GM18511 (cell line): Measurements from ENCODE around the gene MRPL49.

Experiments used
- ATAC-seq: cut with Tn5 transposase; IDR thresholded peaks from one replicate; pipeline ENCODE4 v1.9.1; 2021; ENCODE audit warnings: mild to moderate bottlenecking, moderate library complexity; ENCODE audit not compliant: unreplicated experiment

Gene MRPL49

GRCh38 chr11:65121865-65122696 lies at the start of gene MRPL49, which contains the start of gene FAU:
Gene MRPL49, plus strand, starts transcription at chr11:65122321. Its CDS starts 26 bp downstream, at chr11:65122347.
Gene FAU, minus strand, starts transcription at chr11:65122134. Its CDS starts 321 bp downstream, at chr11:65121813.
- ATAC-seq, result peak; percentile 70

- no peak for ATAC-seq
Measured at GRCh38 chr11:65072631-65072966, 49.5 kb upstream of the MRPL49 start.

GRCh38 chr11:65077451-65077850 lies 44.7 kb upstream of the MRPL49 start:
- ATAC-seq, result no peak

GRCh38 chr11:65078151-65078550 lies 44.0 kb upstream of the MRPL49 start:
- ATAC-seq, result no peak

GRCh38 chr11:65078786-65079342 lies 43.3 kb upstream of the MRPL49 start:
- ATAC-seq, result no peak

- peak; percentile 14 for ATAC-seq
Measured at GRCh38 chr11:65083134-65083833, 38.8 kb upstream of the MRPL49 start.

GRCh38 chr11:65083834-65084597 lies 38.1 kb upstream of the MRPL49 start, which contains the start of the genes CDCA5 and ZFPL1:
Gene CDCA5, minus strand, starts transcription at chr11:65084040. Its CDS starts 62 bp downstream, at chr11:65083978.
Gene ZFPL1, plus strand, starts transcription at chr11:65084222. Its CDS starts 477 bp downstream, at chr11:65084699.
- peak; percentile 80 for ATAC-seq

GRCh38 chr11:65084598-65085375 lies 37.3 kb upstream of the MRPL49 start:
- no peak for ATAC-seq

GRCh38 chr11:65085446-65085845 lies 36.7 kb upstream of the MRPL49 start:
- ATAC-seq, result no peak

- ATAC-seq, result no peak
Measured at GRCh38 chr11:65086809-65087208, 35.3 kb upstream of the MRPL49 start.

GRCh38 chr11:65087216-65087615 lies 34.9 kb upstream of the MRPL49 start:
- ATAC-seq, result no peak

GRCh38 chr11:65087827-65088226 lies 34.3 kb upstream of the MRPL49 start:
- ATAC-seq, result no peak

- no peak for ATAC-seq
Measured at GRCh38 chr11:65089621-65090020, 32.5 kb upstream of the MRPL49 start.

- no peak for ATAC-seq
Measured at GRCh38 chr11:65090628-65091027, 31.5 kb upstream of the MRPL49 start.

- no peak for ATAC-seq
Measured at GRCh38 chr11:65095427-65095826, 26.7 kb upstream of the MRPL49 start.

- peak; percentile 91 for ATAC-seq
Measured at GRCh38 chr11:65095974-65096806, 25.9 kb upstream of the MRPL49 start, which contains the start of gene VPS51. Gene VPS51, plus strand, starts transcription at chr11:65096214. Its CDS starts 37 bp downstream, at chr11:65096251.

GRCh38 chr11:65096926-65097325 lies 25.2 kb upstream of the MRPL49 start:
- ATAC-seq, result no peak

- no peak for ATAC-seq
Measured at GRCh38 chr11:65100674-65101350, 21.3 kb upstream of the MRPL49 start.
